OCI-LY1 (cell line): ENCODE results near the gene RAPGEF2.

Source experiments
- EZH2 ChIP-seq: fragments of 200-600 bp; sonication (generic), shearing (Covaris generic); IDR thresholded peaks from 2 replicates; pipeline ENCODE4 v1.8.0; 2017; ENCODE audit warnings: borderline replicate concordance, mixed run types, mild to moderate bottlenecking, antibody characterized with exemption, low read length, moderate library complexity, mixed read lengths
- TF ChIP-seq, protein P1 (sequence below): fragments of 200-600 bp; sonication (generic), shearing (Covaris generic); IDR thresholded peaks from 2 replicates; pipeline ENCODE4 v1.5.1; 2017; ENCODE audit warnings: mild to moderate bottlenecking, antibody characterized with exemption, low read length, moderate library complexity, mixed read lengths

GRCh38 chr4:159237975-159238374 lies 135.1 kb downstream of the RAPGEF2 start:
- TF ChIP-seq, protein P1, sequence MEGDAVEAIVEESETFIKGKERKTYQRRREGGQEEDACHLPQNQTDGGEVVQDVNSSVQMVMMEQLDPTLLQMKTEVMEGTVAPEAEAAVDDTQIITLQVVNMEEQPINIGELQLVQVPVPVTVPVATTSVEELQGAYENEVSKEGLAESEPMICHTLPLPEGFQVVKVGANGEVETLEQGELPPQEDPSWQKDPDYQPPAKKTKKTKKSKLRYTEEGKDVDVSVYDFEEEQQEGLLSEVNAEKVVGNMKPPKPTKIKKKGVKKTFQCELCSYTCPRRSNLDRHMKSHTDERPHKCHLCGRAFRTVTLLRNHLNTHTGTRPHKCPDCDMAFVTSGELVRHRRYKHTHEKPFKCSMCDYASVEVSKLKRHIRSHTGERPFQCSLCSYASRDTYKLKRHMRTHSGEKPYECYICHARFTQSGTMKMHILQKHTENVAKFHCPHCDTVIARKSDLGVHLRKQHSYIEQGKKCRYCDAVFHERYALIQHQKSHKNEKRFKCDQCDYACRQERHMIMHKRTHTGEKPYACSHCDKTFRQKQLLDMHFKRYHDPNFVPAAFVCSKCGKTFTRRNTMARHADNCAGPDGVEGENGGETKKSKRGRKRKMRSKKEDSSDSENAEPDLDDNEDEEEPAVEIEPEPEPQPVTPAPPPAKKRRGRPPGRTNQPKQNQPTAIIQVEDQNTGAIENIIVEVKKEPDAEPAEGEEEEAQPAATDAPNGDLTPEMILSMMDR, result no peak
- TF ChIP-seq EZH2, result no peak
